GM12864 (cell line): ENCODE results near the gene ZNFX1.

Source experiments
- DNase-seq: peaks from one replicate; pipeline ENCODE4 v3.0.0-alpha.2; 2011; ENCODE audit warnings: low read depth
- H3K4me3 ChIP-seq: 2 replicates; pipeline ENCODE4 v1.5.1; 2011; ENCODE audit warnings: mild to moderate bottlenecking, low read depth, low read length, control low read depth
- CTCF ChIP-seq: IDR thresholded peaks from 2 replicates; pipeline ENCODE4 v1.5.1; 2011; ENCODE audit warnings: low read depth, mild to moderate bottlenecking, moderate library complexity, low read length, control low read depth, inconsistent platforms; ENCODE audit errors: missing control alignments

ZNFX1 gene

GRCh38 chr20:49259799-49260198, 18.1 kb downstream of the ZNFX1 start:
- H3K4me3 ChIP-seq: no peak overlapping the region
- no peak for TF ChIP-seq CTCF
- DNase-seq: no peak

GRCh38 chr20:49259284-49259683, 18.6 kb downstream of the ZNFX1 start:
- no peak for TF ChIP-seq CTCF
- H3K4me3 ChIP-seq: no peak overlapping the region
- DNase-seq: no peak

- H3K4me3 ChIP-seq: no peak overlapping the region
- no peak for TF ChIP-seq CTCF
- DNase-seq: no peak
Observed at GRCh38 chr20:49256261-49256660, 21.6 kb downstream of the ZNFX1 start.

- TF ChIP-seq CTCF: no peak
- no peak for DNase-seq
- H3K4me3 ChIP-seq: no peak overlapping the region
Observed at GRCh38 chr20:49252556-49253350, 25.1 kb downstream of the ZNFX1 start.

- no peak for DNase-seq
- H3K4me3 ChIP-seq: no peak overlapping the region
- TF ChIP-seq CTCF: no peak
Observed at GRCh38 chr20:49248879-49249665, 28.8 kb downstream of the ZNFX1 start.

- no peak for TF ChIP-seq CTCF
Observed at GRCh38 chr20:49248301-49248700, 29.6 kb downstream of the ZNFX1 start.

More at GRCh38 chr20:49248301-49248700, 29.6 kb downstream of the ZNFX1 start:
- DNase-seq: no peak
- H3K4me3 ChIP-seq: no peak overlapping the region
